HG03342 (cell line): Measurements from ENCODE around the gene PSMB7.
A peak's percentile ranks its signal among the peaks of the same experiment; 100 is the strongest.

ENCODE experiments used
- ATAC-seq: cut with Tn5 transposase; IDR thresholded peaks from one replicate; pipeline ENCODE4 v1.9.1; 2021; ENCODE audit warnings: mild to moderate bottlenecking, moderate library complexity; ENCODE audit not compliant: unreplicated experiment

Gene PSMB7

GRCh38 chr9:124411514-124412227 lies 3.6 kb downstream of the PSMB7 start:
- no peak for ATAC-seq

- ATAC-seq, result no peak
Observed at GRCh38 chr9:124410321-124410913, 4.8 kb downstream of the PSMB7 start.

- no peak for ATAC-seq
Observed at GRCh38 chr9:124409410-124409809, 5.8 kb downstream of the PSMB7 start.

- ATAC-seq, result no peak
Observed at GRCh38 chr9:124403246-124403645, 12.0 kb downstream of the PSMB7 start.

- ATAC-seq, result no peak
Observed at GRCh38 chr9:124399968-124400940, 15.0 kb downstream of the PSMB7 start.

GRCh38 chr9:124399323-124399967 lies 15.8 kb downstream of the PSMB7 start:
- ATAC-seq, result no peak

GRCh38 chr9:124398191-124398935 lies 16.9 kb downstream of the PSMB7 start:
- ATAC-seq, result no peak

GRCh38 chr9:124395826-124396225 lies 19.4 kb downstream of the PSMB7 start:
- ATAC-seq, result no peak

GRCh38 chr9:124394596-124394995 lies 20.6 kb downstream of the PSMB7 start:
- ATAC-seq, result no peak

- peak; percentile 44 for ATAC-seq
Observed at GRCh38 chr9:124394167-124394566, 21.1 kb downstream of the PSMB7 start.

- no peak for ATAC-seq
Observed at GRCh38 chr9:124392871-124393460, 22.3 kb downstream of the PSMB7 start.

GRCh38 chr9:124392254-124392870 lies 22.9 kb downstream of the PSMB7 start:
- no peak for ATAC-seq

GRCh38 chr9:124390794-124391658 lies 24.2 kb downstream of the PSMB7 start:
- no peak for ATAC-seq

GRCh38 chr9:124389146-124389939 lies 25.9 kb downstream of the PSMB7 start:
- no peak for ATAC-seq

- no peak for ATAC-seq
Observed at GRCh38 chr9:124388275-124389048, 26.8 kb downstream of the PSMB7 start.

- ATAC-seq, result no peak
Observed at GRCh38 chr9:124386201-124386600, 29.0 kb downstream of the PSMB7 start.

GRCh38 chr9:124385623-124386022 lies 29.6 kb downstream of the PSMB7 start:
- ATAC-seq, result no peak
